SU-DHL-6 (cell line): ENCODE measurements around the gene MED26.

Source experiments
- CTCF ChIP-seq: fragments of 200-600 bp; sonication (generic); IDR thresholded peaks from one replicate; pipeline ENCODE4 v1.5.1; 2017; ENCODE audit warnings: antibody characterized with exemption, mild to moderate bottlenecking, low read length, moderate library complexity; ENCODE audit not compliant: insufficient read depth, poor library complexity, severe bottlenecking
- EZH2phosphoT487 ChIP-seq: fragments of 200-600 bp; sonication (generic), shearing (Covaris generic); conservative IDR thresholded peaks from 2 replicates; pipeline ENCODE4 v1.6.1; 2018; ENCODE audit warnings: mild to moderate bottlenecking, antibody characterized with exemption, low read length, moderate library complexity, mixed read lengths

- no peak for TF ChIP-seq CTCF
- TF ChIP-seq EZH2phosphoT487 = no peak
These were observed 46.6 kb downstream of the MED26 start for GRCh38 chr19:16581145-16581970.
